Kidney (tissue), 14 donors: ENCODE data around the gene NPW. TPM values are rescaled to one million over a fixed set of nuclear protein-coding genes. Genes with fewer than 3 reads are reported as not detected.

ENCODE experiments used
- DNase-seq, 5 donors: peaks; one replicate each; pipeline ENCODE4 v3.0.0-alpha.2; 2013 to 2020
- FAIRE-seq: peaks from 2 replicates; lab custom pipeline; 2012; peaks lifted over from hg19 to GRCh38; lab: Jason Lieb, UNC
- H3K27ac ChIP-seq, 2 donors: one replicate each; pipeline ENCODE4 v1.7.0; 2013; ENCODE audit warnings: low read depth in 2 of 2, low read length in 2 of 2, inconsistent platforms in 1 of 2
- H3K27me3 ChIP-seq: one replicate; pipeline ENCODE4 v1.7.1; 2013; ENCODE audit warnings: low read length, inconsistent platforms; ENCODE audit not compliant: control insufficient read depth, insufficient read depth
- H3K36me3 ChIP-seq, 3 donors: one replicate each; pipeline versions ENCODE4 v1.7.0 to v1.7.1; 2013; ENCODE audit warnings: low read length in 3 of 3, control low read depth in 1 of 3, inconsistent platforms in 1 of 3; ENCODE audit not compliant: insufficient read depth in 3 of 3, control insufficient read depth in 2 of 3
- H3K4me1 ChIP-seq, 3 donors: one replicate each; pipeline versions ENCODE4 v1.7.0 to v1.7.1; 2013; ENCODE audit warnings: low read length in 3 of 3, inconsistent platforms in 1 of 3, low read depth in 1 of 3; ENCODE audit not compliant: control insufficient read depth in 2 of 3, insufficient read depth in 2 of 3
- H3K4me3 ChIP-seq, 3 donors: one replicate each; pipeline versions ENCODE4 v1.7.0 to v1.8.1; 2013; ENCODE audit warnings: low read length in 3 of 3, control low read depth in 1 of 3, inconsistent platforms in 1 of 3
- H3K9ac ChIP-seq, 3 donors: one replicate each; pipeline versions ENCODE4 v1.7.0 to v1.7.1; 2013; ENCODE audit warnings: low read length in 3 of 3, control low read depth in 1 of 3, inconsistent platforms in 1 of 3
- H3K9me3 ChIP-seq, 3 donors: one replicate each; pipeline versions ENCODE4 v1.7.0 to v1.7.1; 2013; ENCODE audit warnings: low read length in 3 of 3, control low read depth in 1 of 3, inconsistent platforms in 1 of 3; ENCODE audit not compliant: control insufficient read depth in 2 of 3, insufficient read depth in 1 of 3
- intact Hi-C: fragments of 100-400 bp; cut with DNase I; formaldehyde crosslinking; loops from one replicate; pipeline ENCODE4 v1.11.1; 2022
- polyA plus RNA-seq: library from polyadenylated mRNA; stranded (reverse); fragments of 350-450 nt; fragmentation: Illumina TruSeq; extraction: RNeasy Lipid Tissue Mini Kit (QIAGEN cat#74804); gene quantifications from one replicate; pipeline ENCODE4 v1.2.3, GENCODE V29; 2014; ENCODE audit warnings: low read depth, low replicate concordance; ENCODE audit not compliant: insufficient read depth
- total RNA-seq: library from RNA; stranded (reverse); fragmentation: NEBNext Ultra II Directional; extraction: Animal tissue kit (Norgen Biotek cat#: 25700); gene quantifications from one replicate; pipeline ENCODE4 v1.2.1, GENCODE V29; 2021
- TF ChIP-seq, protein P1 (sequence below): IDR thresholded peaks from 3 replicates; pipeline ENCODE4 v1.5.1; 2012; ENCODE audit warnings: mild to moderate bottlenecking, moderate library complexity, borderline replicate concordance; ENCODE audit not compliant: insufficient read depth; ENCODE audit errors: extremely low read depth
- donor health status: control.
- donor health status: control.
- donor health status: control.
- donor health status: control.
- donor health status: control.
- donor health status: DM: yes; HTN: yes; CAD: no.
- donor health status: Normal renal cell carcinoma (clear cell type).

NPW gene
- total and polyA plus RNA-seq, 2 donors from 2014 or later, result not detected

DNA sequence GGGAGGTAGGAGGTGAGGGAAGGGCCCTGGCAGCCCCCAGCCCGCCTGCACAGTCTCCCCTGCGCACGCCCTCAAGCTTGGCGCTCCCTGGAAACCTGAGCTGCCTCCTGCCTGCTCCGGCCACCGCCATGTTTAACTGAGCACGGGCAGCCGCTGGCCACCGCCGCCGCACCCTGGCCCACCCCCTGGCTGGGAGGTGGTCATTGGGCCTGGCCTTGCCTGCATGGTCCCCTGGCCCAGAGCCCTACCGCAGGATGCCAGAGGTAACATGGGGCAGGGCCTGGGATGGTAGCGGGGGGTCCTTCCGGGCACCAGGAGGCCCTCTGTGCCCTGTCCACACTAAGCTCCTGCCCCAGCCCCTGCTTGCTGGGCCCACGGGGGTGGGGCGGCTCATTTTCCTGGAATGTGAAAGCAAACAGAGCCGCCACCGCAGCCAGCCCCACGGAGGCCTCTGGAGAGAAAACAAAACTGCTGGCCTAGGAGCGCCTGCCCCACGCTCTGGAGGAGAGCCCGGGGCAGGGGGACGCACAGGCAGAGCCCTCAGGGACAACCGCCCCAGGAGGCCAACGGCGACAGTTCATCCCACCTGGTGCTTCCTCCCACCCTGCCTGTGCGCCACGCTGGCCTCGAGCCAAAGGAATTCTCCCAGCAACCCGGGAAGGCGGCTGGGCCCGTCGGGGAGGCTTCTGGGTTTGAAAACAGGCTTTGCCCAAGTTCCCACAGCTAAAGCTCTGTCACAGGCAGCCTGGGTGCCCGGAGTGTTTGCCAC, 16.0 kb downstream of the NPW start:
- TF ChIP-seq, protein P1, sequence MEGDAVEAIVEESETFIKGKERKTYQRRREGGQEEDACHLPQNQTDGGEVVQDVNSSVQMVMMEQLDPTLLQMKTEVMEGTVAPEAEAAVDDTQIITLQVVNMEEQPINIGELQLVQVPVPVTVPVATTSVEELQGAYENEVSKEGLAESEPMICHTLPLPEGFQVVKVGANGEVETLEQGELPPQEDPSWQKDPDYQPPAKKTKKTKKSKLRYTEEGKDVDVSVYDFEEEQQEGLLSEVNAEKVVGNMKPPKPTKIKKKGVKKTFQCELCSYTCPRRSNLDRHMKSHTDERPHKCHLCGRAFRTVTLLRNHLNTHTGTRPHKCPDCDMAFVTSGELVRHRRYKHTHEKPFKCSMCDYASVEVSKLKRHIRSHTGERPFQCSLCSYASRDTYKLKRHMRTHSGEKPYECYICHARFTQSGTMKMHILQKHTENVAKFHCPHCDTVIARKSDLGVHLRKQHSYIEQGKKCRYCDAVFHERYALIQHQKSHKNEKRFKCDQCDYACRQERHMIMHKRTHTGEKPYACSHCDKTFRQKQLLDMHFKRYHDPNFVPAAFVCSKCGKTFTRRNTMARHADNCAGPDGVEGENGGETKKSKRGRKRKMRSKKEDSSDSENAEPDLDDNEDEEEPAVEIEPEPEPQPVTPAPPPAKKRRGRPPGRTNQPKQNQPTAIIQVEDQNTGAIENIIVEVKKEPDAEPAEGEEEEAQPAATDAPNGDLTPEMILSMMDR, result no peak
- Histone ChIP-seq H3K4me3 (peak overlapping the region in 1 of 3 donors; percentile 43), H3K9ac (no peak overlapping the region), H3K9me3 (no peaks in the 10 kb centered on the region), H3K4me1 (peaks cover 0 to 46% (median 0%) of the 10 kb centered on the region in 3 donors), H3K27ac (peak overlapping the region; percentile 74 to 81), H3K27me3 (no peaks in the 10 kb centered on the region), H3K36me3 (peaks cover 0 to 4% (median 0%) of the 10 kb centered on the region in 3 donors)
- DNase-seq (peak; percentile 83 to 93 (median 87)), FAIRE-seq (no peak)
- intact Hi-C loops, result no loop called here

DNA sequence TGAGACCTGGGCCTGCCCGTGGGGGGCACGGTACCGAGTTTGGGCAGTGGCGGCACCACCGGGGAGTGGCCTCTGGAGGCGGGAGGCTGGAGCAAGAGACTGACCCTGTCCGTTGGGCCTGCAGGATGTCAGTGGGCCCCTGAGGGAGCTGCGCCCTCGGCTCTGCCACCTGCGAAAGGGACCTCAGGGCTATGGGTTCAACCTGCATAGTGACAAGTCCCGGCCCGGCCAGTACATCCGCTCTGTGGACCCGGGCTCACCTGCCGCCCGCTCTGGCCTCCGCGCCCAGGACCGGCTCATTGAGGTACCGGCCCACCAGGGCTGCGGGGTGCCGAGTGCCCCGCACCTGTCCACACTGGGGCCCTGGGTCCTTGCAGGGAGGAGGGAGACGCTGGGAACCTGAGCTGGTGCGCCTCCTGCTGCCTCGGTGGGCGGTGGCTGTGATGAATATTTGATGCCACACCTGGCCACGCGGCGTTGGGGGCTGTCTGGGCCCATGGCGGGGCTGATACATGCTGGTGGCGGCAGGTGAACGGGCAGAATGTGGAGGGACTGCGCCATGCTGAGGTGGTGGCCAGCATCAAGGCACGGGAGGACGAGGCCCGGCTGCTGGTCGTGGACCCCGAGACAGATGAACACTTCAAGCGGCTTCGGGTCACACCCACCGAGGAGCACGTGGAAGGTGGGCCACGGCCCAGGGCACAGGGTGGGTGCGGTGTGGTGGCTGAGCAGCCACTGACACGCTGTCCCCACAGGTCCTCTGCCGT, 16.8 kb downstream of the NPW start:
- FAIRE-seq (no peak), DNase-seq (peak in 2 of 5 donors; percentile 65 to 77)
- no peaks in the 10 kb centered on the region for H3K27me3 ChIP-seq
- intact Hi-C loops, result no loop called here
- H3K36me3 ChIP-seq, result peaks cover 0 to 4% (median 0%) of the 10 kb centered on the region in 3 donors
- H3K9me3 ChIP-seq, result no peaks in the 10 kb centered on the region
- peak overlapping the region; percentile 74 to 75 for H3K27ac ChIP-seq
- peak overlapping the region in 1 of 3 donors; percentile 9 for H3K4me3 ChIP-seq
- peaks cover 0 to 50% (median 0%) of the 10 kb centered on the region in 3 donors for H3K4me1 ChIP-seq
- H3K9ac ChIP-seq, result no peak overlapping the region
- TF ChIP-seq, protein P1, result no peak

DNA sequence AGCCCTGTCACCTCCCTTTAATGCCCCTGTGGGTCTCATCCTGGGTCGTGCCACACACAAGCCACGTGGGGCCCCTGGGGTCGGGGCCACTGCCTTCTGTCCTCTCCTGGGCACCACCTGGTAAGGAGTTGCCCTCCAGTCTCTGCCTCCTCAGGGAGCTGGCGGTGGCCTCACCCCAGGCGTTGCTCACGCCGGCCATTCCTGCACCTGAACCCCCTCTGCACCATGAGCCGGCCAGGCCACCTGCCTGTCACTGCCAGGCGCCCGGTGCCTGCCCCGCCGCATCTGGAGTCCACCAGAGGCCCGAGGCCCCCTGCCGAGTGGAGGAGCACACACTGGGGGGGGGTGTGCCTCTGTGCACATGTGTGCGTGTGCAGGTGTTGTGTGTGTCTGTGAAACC, 17.5 kb downstream of the NPW start:
- Histone ChIP-seq H3K9me3 (no peaks in the 10 kb centered on the region), H3K4me1 (peaks cover 0 to 50% (median 0%) of the 10 kb centered on the region in 3 donors), H3K27ac (peak overlapping the region in 1 of 2 donors; percentile 63), H3K9ac (no peak overlapping the region), H3K36me3 (peaks cover 0 to 4% (median 0%) of the 10 kb centered on the region in 3 donors), H3K4me3 (peak overlapping the region in 1 of 3 donors; percentile 9), H3K27me3 (no peaks in the 10 kb centered on the region)
- intact Hi-C loops, result no loop called here
- no peak for FAIRE-seq
- TF ChIP-seq, protein P1, result no peak
- peak in 1 of 5 donors; percentile 48 for DNase-seq
